ENCODE results near the gene TBC1D10B.

The TBC1D10B gene

GRCh38 chr16:30366511-30366910 lies 3.8 kb downstream of the TBC1D10B start:
- TF ChIP-seq GLIS3 (CRISPR knock-in tag; IDR thresholded peaks at IDR 0.05) (no peak), PATZ1 (CRISPR knock-in tag; IDR thresholded peaks at IDR 0.05; ENCODE audit: borderline replicate concordance) (no peak), ZNF565 (CRISPR knock-in tag; conservative IDR thresholded peaks at IDR 0.05; ENCODE audit: low read depth) (no peak), ISL1 (CRISPR knock-in tag; IDR thresholded peaks at IDR 0.05) (no peak)
- TF ChIP-seq, protein P1, sequence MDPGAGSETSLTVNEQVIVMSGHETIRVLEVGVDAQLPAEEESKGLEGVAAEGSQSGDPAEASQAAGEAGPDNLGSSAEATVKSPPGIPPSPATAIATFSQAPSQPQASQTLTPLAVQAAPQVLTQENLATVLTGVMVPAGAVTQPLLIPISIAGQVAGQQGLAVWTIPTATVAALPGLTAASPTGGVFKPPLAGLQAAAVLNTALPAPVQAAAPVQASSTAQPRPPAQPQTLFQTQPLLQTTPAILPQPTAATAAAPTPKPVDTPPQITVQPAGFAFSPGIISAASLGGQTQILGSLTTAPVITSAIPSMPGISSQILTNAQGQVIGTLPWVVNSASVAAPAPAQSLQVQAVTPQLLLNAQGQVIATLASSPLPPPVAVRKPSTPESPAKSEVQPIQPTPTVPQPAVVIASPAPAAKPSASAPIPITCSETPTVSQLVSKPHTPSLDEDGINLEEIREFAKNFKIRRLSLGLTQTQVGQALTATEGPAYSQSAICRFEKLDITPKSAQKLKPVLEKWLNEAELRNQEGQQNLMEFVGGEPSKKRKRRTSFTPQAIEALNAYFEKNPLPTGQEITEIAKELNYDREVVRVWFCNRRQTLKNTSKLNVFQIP (CRISPR knock-in tag; IDR thresholded peaks at IDR 0.05; ENCODE audit: borderline replicate concordance, low read depth), result no peak
- no peak for ATAC-seq

DNA sequence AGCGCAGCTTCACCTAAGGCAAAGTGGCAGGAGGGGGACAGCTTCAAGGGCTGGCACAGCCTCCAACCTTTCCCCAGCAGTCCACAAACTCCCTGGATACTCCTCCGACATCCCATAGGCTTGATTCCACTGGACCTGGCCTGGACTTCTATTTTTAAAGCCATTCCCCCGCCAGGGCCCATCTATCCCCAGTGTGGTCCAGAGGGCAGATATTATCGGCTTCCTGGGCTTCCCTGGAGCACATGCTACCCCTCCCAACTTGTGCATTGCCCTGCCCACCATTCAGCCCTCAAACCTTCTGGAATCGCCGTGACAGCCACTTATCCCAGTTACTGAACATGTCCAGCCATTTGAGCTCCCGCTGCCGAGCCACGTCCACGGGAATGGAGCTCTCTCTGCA lies 5.1 kb downstream of the TBC1D10B start:
- TF ChIP-seq CSRNP3 (CRISPR knock-in tag; IDR thresholded peaks at IDR 0.05), result no peak
- no peak for TF ChIP-seq PATZ1 (CRISPR knock-in tag; IDR thresholded peaks at IDR 0.05; ENCODE audit: borderline replicate concordance)
- TF ChIP-seq, protein P2, sequence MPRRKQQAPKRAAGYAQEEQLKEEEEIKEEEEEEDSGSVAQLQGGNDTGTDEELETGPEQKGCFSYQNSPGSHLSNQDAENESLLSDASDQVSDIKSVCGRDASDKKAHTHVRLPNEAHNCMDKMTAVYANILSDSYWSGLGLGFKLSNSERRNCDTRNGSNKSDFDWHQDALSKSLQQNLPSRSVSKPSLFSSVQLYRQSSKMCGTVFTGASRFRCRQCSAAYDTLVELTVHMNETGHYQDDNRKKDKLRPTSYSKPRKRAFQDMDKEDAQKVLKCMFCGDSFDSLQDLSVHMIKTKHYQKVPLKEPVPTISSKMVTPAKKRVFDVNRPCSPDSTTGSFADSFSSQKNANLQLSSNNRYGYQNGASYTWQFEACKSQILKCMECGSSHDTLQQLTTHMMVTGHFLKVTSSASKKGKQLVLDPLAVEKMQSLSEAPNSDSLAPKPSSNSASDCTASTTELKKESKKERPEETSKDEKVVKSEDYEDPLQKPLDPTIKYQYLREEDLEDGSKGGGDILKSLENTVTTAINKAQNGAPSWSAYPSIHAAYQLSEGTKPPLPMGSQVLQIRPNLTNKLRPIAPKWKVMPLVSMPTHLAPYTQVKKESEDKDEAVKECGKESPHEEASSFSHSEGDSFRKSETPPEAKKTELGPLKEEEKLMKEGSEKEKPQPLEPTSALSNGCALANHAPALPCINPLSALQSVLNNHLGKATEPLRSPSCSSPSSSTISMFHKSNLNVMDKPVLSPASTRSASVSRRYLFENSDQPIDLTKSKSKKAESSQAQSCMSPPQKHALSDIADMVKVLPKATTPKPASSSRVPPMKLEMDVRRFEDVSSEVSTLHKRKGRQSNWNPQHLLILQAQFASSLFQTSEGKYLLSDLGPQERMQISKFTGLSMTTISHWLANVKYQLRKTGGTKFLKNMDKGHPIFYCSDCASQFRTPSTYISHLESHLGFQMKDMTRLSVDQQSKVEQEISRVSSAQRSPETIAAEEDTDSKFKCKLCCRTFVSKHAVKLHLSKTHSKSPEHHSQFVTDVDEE (CRISPR knock-in tag; IDR thresholded peaks at IDR 0.05), result no peak
- TF ChIP-seq TOX (CRISPR knock-in tag; IDR thresholded peaks at IDR 0.05; ENCODE audit: borderline replicate concordance), result no peak
- TF ChIP-seq CSDC2 (CRISPR knock-in tag; IDR thresholded peaks at IDR 0.05), result no peak
- TF ChIP-seq ISL1 (CRISPR knock-in tag; IDR thresholded peaks at IDR 0.05), result no peak
- TF ChIP-seq, protein P3, sequence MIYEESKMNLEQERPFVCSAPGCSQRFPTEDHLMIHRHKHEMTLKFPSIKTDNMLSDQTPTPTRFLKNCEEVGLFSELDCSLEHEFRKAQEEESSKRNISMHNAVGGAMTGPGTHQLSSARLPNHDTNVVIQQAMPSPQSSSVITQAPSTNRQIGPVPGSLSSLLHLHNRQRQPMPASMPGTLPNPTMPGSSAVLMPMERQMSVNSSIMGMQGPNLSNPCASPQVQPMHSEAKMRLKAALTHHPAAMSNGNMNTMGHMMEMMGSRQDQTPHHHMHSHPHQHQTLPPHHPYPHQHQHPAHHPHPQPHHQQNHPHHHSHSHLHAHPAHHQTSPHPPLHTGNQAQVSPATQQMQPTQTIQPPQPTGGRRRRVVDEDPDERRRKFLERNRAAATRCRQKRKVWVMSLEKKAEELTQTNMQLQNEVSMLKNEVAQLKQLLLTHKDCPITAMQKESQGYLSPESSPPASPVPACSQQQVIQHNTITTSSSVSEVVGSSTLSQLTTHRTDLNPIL (CRISPR knock-in tag; IDR thresholded peaks at IDR 0.05; ENCODE audit: low read depth), result no peak
- TF ChIP-seq OSR1 (CRISPR knock-in tag; IDR thresholded peaks at IDR 0.05), result no peak
- no peak for TF ChIP-seq ZFP3 (CRISPR knock-in tag; IDR thresholded peaks at IDR 0.05)
- TF ChIP-seq, protein P1 (CRISPR knock-in tag; IDR thresholded peaks at IDR 0.05; ENCODE audit: borderline replicate concordance, low read depth), result no peak
- no peak for TF ChIP-seq BACH2 (CRISPR knock-in tag; IDR thresholded peaks at IDR 0.05; ENCODE audit: borderline replicate concordance)
- no peak for TF ChIP-seq ZNF8 (CRISPR knock-in tag; IDR thresholded peaks at IDR 0.05)
- ATAC-seq, result no peak

DNA sequence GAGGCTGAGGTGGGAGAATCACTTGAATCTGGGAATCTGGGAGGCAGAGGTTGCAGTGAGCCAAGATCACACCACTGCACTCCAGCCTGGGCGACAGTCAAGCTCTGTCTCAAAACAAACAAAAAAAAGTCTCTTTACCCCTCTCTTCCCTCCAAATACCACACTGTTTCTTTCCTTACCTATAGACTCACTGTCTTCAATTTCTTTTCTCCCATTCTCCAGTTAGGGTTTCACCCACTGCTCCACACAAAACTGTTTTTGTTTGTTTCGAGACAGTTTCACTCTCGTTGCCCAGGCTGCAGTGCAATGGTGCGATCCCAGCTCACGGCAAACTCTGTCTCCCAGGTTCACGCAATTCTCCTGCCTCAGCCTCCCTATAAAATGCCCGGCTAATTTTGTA lies 9.1 kb downstream of the TBC1D10B start:
- no peak for ATAC-seq

More for the DNA sequence above, 9.1 kb downstream of the TBC1D10B start:
- TF ChIP-seq ZNF70 (CRISPR knock-in tag; IDR thresholded peaks at IDR 0.05) (no peak), PATZ1 (CRISPR knock-in tag; IDR thresholded peaks at IDR 0.05; ENCODE audit: borderline replicate concordance) (no peak), ZNF8 (CRISPR knock-in tag; IDR thresholded peaks at IDR 0.05) (no peak)
- TF ChIP-seq, protein P1 (CRISPR knock-in tag; IDR thresholded peaks at IDR 0.05; ENCODE audit: borderline replicate concordance, low read depth), result no peak

Measured in SK-N-SH treated with all-trans-retinoic acid at 6 μM for 48 hours (cell line).